Caco-2 (cell line): ENCODE measurements around the gene IL1F10. TPM values are rescaled to one million over a fixed set of nuclear protein-coding genes. Genes with fewer than 3 reads are reported as not detected.
A peak's percentile ranks its signal among the peaks of the same experiment; 100 is the strongest.

Source experiments
- BruUV-seq: library from RNA; stranded (reverse); fragments of 400-500 nt; replicated peaks from 2 replicates; lab custom pipeline; 2021; lab: Mats Ljungman, UMichigan
- CTCF ChIA-PET: fragments of 300-600 bp; sonication (Branson Sonifier 250); formaldehyde crosslinking; loops from one replicate; lab custom pipeline; 2022; ENCODE audit warnings: antibody characterized with exemption; lab: Charles Lee
- POLR2A ChIA-PET: fragments of 300-600 bp; sonication (Branson Sonifier 250); formaldehyde crosslinking; loops from one replicate; lab custom pipeline; 2022; ENCODE audit warnings: antibody characterized with exemption; lab: Charles Lee
- DNase-seq, 2 experiments: peaks; one replicate each; pipeline versions ENCODE4 v3.0.0 to v3.0.0-alpha.2; 2020 to 2022
- H3K27me3 ChIP-seq: replicated peaks from 2 replicates; pipeline ENCODE4 v1.6.0; 2011; ENCODE audit warnings: low read length; ENCODE audit not compliant: control insufficient read depth, insufficient read depth
- H3K36me3 ChIP-seq: 2 replicates; pipeline ENCODE4 v1.5.1; 2011; ENCODE audit warnings: low read length; ENCODE audit not compliant: control insufficient read depth, insufficient read depth
- H3K4me1 ChIP-seq: fragments of 250-450 bp; sonication (Bioruptor Pico); 2 replicates; pipeline ENCODE4 v1.5.1; 2020; ENCODE audit warnings: mild to moderate bottlenecking
- H3K4me3 ChIP-seq: 2 replicates; pipeline ENCODE4 v1.5.1; 2011; ENCODE audit warnings: low read depth, mild to moderate bottlenecking, control low read depth, low read length
- H3K9me3 ChIP-seq: fragments of 250-450 bp; sonication (Bioruptor Pico); 2 replicates; pipeline ENCODE4 v1.5.1; 2020; ENCODE audit warnings: mild to moderate bottlenecking, moderate library complexity
- H3K27ac Mint-ChIP-seq: one replicate; pipeline ENCODE4 v1.8.0; 2022; ENCODE audit warnings: mixed read lengths; ENCODE audit not compliant: unreplicated experiment
- H3K27me3 Mint-ChIP-seq: one replicate; pipeline ENCODE4 v1.8.0; 2022; ENCODE audit warnings: mixed read lengths; ENCODE audit not compliant: insufficient read depth, unreplicated experiment
- H3K36me3 Mint-ChIP-seq: one replicate; pipeline ENCODE4 v1.8.0; 2022; ENCODE audit warnings: mild to moderate bottlenecking, mixed read lengths; ENCODE audit not compliant: insufficient read depth, unreplicated experiment
- H3K4me1 Mint-ChIP-seq: one replicate; pipeline ENCODE4 v1.8.0; 2022; ENCODE audit warnings: low read depth, mixed read lengths; ENCODE audit not compliant: unreplicated experiment
- H3K4me3 Mint-ChIP-seq: one replicate; pipeline ENCODE4 v1.8.0; 2022; ENCODE audit warnings: mild to moderate bottlenecking, moderate library complexity, mixed read lengths; ENCODE audit not compliant: unreplicated experiment
- H3K9me3 Mint-ChIP-seq: one replicate; pipeline ENCODE4 v1.8.0; 2022; ENCODE audit warnings: mixed read lengths; ENCODE audit not compliant: unreplicated experiment
- intact Hi-C: fragments of 100-400 bp; cut with micrococcal nuclease; formaldehyde crosslinking; loops from one replicate; pipeline ENCODE4 v1.10.0; 2022; ENCODE audit not compliant: unreplicated experiment
- total RNA-seq: library from RNA; stranded (reverse); gene quantifications from 2 replicates; pipeline ENCODE4 v1.2.3, GENCODE V29; 2022
- TF ChIP-seq, protein P1 (sequence below), 2 experiments: fragments of 200-600 bp in 1 of 2; IDR thresholded peaks; 1 replicate in 1 of 2; 2 replicates in 1 of 2; pipeline versions ENCODE4 v1.5.1 to v1.8.0; 2011 to 2022; ENCODE audit warnings: antibody characterized with exemption in 1 of 2, control low read depth in 1 of 2, inconsistent platforms in 1 of 2, low read depth in 1 of 2, low read length in 1 of 2, mild to moderate bottlenecking in 1 of 2, moderate library complexity in 1 of 2; ENCODE audit not compliant: insufficient read depth in 1 of 2, severe bottlenecking in 1 of 2, unreplicated experiment in 1 of 2

Gene IL1F10
- total RNA-seq, 1 experiment from 2014 or later: not detected

DNA sequence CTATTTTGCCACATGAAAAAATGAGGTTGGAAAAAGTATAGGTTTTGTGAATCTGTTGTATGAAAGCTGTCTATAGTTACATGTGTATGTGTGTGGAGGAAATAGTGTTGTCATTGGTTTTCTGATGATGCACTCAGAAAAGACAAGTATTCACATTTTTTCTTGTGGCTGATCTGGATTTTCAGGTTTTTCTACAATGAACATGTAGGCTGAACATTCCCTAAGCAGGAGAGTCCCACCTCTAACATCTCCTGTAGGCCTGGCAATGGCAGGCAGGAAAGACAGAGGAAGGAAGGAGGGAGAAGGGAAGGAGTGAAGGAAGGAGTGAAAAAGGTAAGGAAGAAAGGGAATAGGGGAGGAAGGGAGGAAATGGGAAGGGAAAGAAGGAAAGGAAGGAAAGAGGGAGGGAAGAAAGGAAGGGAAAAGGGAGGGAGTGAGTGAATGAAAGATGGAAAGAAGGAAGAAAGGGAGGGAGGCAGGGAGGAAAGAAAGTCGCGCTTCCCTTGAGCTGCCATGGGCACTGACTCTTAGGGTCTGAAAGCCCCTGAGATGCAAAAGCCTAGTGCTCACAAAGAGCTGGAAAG is 9.3 kb upstream of the IL1F10 start:
- intact Hi-C loops: no loop called here
- Histone ChIP-seq H3K4me1 (peaks cover 9% of the 10 kb centered on the region), H3K36me3 (no peaks in the 10 kb centered on the region), H3K9me3 (peaks cover 17% of the 10 kb centered on the region; the same call in 1 of the 2 replicates), H3K27me3 (no peaks in the 10 kb centered on the region), H3K4me3 (no peak overlapping the region)
- TF ChIP-seq, protein P1, sequence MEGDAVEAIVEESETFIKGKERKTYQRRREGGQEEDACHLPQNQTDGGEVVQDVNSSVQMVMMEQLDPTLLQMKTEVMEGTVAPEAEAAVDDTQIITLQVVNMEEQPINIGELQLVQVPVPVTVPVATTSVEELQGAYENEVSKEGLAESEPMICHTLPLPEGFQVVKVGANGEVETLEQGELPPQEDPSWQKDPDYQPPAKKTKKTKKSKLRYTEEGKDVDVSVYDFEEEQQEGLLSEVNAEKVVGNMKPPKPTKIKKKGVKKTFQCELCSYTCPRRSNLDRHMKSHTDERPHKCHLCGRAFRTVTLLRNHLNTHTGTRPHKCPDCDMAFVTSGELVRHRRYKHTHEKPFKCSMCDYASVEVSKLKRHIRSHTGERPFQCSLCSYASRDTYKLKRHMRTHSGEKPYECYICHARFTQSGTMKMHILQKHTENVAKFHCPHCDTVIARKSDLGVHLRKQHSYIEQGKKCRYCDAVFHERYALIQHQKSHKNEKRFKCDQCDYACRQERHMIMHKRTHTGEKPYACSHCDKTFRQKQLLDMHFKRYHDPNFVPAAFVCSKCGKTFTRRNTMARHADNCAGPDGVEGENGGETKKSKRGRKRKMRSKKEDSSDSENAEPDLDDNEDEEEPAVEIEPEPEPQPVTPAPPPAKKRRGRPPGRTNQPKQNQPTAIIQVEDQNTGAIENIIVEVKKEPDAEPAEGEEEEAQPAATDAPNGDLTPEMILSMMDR (IDR thresholded peaks at IDR 0.05; ENCODE audit: insufficient read depth in 1 of 2, low read depth in 1 of 2, low read length in 1 of 2, severe bottlenecking in 1 of 2, unreplicated experiment in 1 of 2): no peak
- H3K9me3 Mint-ChIP-seq: peaks cover 34% of the 10 kb centered on the region
- ChIA-PET POLR2A (no interaction called here), CTCF (no interaction called here)
- H3K36me3 Mint-ChIP-seq: no peaks in the 10 kb centered on the region
- peaks cover 7% of the 10 kb centered on the region for H3K4me1 Mint-ChIP-seq
- BruUV-seq: no TSS peak
- DNase-seq: peak in 1 of 2 experiments; percentile 28
- peak overlapping the region; percentile 2 for H3K4me3 Mint-ChIP-seq
- no peaks in the 10 kb centered on the region for H3K27me3 Mint-ChIP-seq
- H3K27ac Mint-ChIP-seq: no peak overlapping the region

GRCh38 chr2:113058998-113059960 is 8.5 kb upstream of the IL1F10 start, which contains the start of gene IL36RN:
Gene IL36RN (plus strand): TSS chr2:113059198. CDS start chr2:113059439, 241 bp downstream.
- Mint-ChIP-seq H3K36me3 (no peaks in the 10 kb centered on the region), H3K9me3 (peaks cover 26% of the 10 kb centered on the region), H3K27me3 (no peaks in the 10 kb centered on the region), H3K4me3 (peak within 1 kb of the TSS; percentile 2), H3K4me1 (peaks cover 7% of the 10 kb centered on the region), H3K27ac (no peak within 1 kb of the TSS)
- Histone ChIP-seq H3K36me3 (no peaks in the 10 kb centered on the region), H3K9me3 (peaks cover 17% of the 10 kb centered on the region; the same call in 1 of the 2 replicates), H3K27me3 (no peaks in the 10 kb centered on the region), H3K4me3 (no peak within 1 kb of the TSS), H3K4me1 (peaks cover 9% of the 10 kb centered on the region)
- no peak for DNase-seq
- ChIA-PET CTCF (no interaction called here), POLR2A (no interaction called here)
- TF ChIP-seq, protein P1 (IDR thresholded peaks at IDR 0.05; ENCODE audit: insufficient read depth in 1 of 2, low read depth in 1 of 2, low read length in 1 of 2, severe bottlenecking in 1 of 2, unreplicated experiment in 1 of 2): no peak
- intact Hi-C loops: no loop called here
- BruUV-seq: no TSS peak

DNA sequence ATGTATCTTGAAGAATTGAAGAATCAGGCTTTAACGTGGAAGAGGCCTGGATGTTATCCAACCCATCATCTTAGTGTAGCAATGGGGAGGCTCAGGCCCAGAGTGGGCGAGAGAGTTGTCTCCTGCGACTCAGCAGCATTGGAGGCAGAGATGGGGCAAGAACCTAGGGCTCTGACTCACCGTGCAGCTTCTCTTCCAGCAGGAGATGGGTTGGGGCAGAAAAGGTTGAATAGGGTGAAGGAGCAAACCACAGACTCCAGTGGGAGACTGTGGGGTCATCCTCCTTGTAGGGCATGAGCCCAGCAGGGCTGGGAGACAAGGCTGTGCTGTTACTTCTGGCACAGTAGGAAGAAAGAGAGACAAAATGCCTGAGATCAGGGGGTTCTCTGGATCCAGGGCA is 7.4 kb upstream of the IL1F10 start:
- DNase-seq: no peak
- Histone ChIP-seq H3K4me3 (no peak overlapping the region), H3K27me3 (no peaks in the 10 kb centered on the region), H3K36me3 (no peaks in the 10 kb centered on the region), H3K4me1 (peaks cover 9% of the 10 kb centered on the region), H3K9me3 (peaks cover 9% of the 10 kb centered on the region)
- Mint-ChIP-seq H3K4me3 (no peak overlapping the region), H3K27ac (no peak overlapping the region), H3K9me3 (peaks cover 19% of the 10 kb centered on the region), H3K27me3 (no peaks in the 10 kb centered on the region), H3K36me3 (no peaks in the 10 kb centered on the region), H3K4me1 (peaks cover 7% of the 10 kb centered on the region)
- CTCF ChIA-PET: no interaction called here
- intact Hi-C loops: no loop called here
- TF ChIP-seq, protein P1 (IDR thresholded peaks at IDR 0.05; ENCODE audit: insufficient read depth in 1 of 2, low read depth in 1 of 2, low read length in 1 of 2, severe bottlenecking in 1 of 2, unreplicated experiment in 1 of 2): no peak
- POLR2A ChIA-PET: no interaction called here
- BruUV-seq: no TSS peak
